Spinal cord (tissue), 10 donors: ENCODE results near the gene SH3PXD2B. TPM values are rescaled to one million over a fixed set of nuclear protein-coding genes. Genes with fewer than 3 reads are reported as not detected.
A peak's percentile ranks its signal among the peaks of the same experiment; 100 is the strongest.
"Not testable (repeated sequence)": the region's sequence is repeated elsewhere in the genome, so short reads cannot be mapped to it uniquely, and the experiment has no call there.

Experiments used
- DNase-seq, 6 donors: peaks; one replicate each; pipeline versions ENCODE4 v3.0.0 to v3.0.0-alpha.2; 2013 to 2015; ENCODE audit warnings: low spot score in 6 of 6, low read depth in 4 of 6
- H3K27ac ChIP-seq: one replicate; pipeline ENCODE4 v1.5.1; 2013; ENCODE audit warnings: low read depth, low read length, control low read depth
- H3K27me3 ChIP-seq: one replicate; pipeline ENCODE4 v1.6.1; 2013; ENCODE audit warnings: low read length; ENCODE audit not compliant: control insufficient read depth, insufficient read depth
- H3K36me3 ChIP-seq: one replicate; pipeline ENCODE4 v1.6.1; 2013; ENCODE audit warnings: low read length; ENCODE audit not compliant: control insufficient read depth, insufficient read depth
- H3K4me1 ChIP-seq: one replicate; pipeline ENCODE4 v1.6.1; 2013; ENCODE audit warnings: low read length; ENCODE audit not compliant: control insufficient read depth, insufficient read depth
- H3K4me3 ChIP-seq: one replicate; pipeline ENCODE4 v1.5.1; 2013; ENCODE audit warnings: low read depth, low read length, control low read depth
- H3K9me3 ChIP-seq: one replicate; pipeline ENCODE4 v1.6.1; 2013; ENCODE audit warnings: low read length; ENCODE audit not compliant: control insufficient read depth, insufficient read depth
- WGBS: methylation state at CpG from one replicate; pipeline ENCODE4 v1.1.5; 2013; ENCODE audit warnings: missing lambda C conversion rate; ENCODE audit not compliant: insufficient coverage; 5-methylcytosine and 5-hydroxymethylcytosine counted together
- polyA plus RNA-seq, 2 donors: library from polyadenylated mRNA; unstranded; fragments of 120-200 nt; gene quantifications; one replicate each; pipeline ENCODE4 v1.2.1, GENCODE V29; 2013; ENCODE audit not compliant: insufficient read length in 2 of 2
- total RNA-seq, 2 donors: library from RNA; depleted of rRNA in 1 of 2; stranded (reverse); fragments of 120-200 nt in 1 of 2; fragments of >200 nt in 1 of 2; gene quantifications; one replicate each; pipeline versions ENCODE4 v1.2.3 to v1.2.4, GENCODE V29; 2013 to 2014
- donor health status: healthy.

The SH3PXD2B gene
- total and polyA plus RNA-seq, 4 donors: 18.3 to 64.8 (median 42.5) TPM

DNA sequence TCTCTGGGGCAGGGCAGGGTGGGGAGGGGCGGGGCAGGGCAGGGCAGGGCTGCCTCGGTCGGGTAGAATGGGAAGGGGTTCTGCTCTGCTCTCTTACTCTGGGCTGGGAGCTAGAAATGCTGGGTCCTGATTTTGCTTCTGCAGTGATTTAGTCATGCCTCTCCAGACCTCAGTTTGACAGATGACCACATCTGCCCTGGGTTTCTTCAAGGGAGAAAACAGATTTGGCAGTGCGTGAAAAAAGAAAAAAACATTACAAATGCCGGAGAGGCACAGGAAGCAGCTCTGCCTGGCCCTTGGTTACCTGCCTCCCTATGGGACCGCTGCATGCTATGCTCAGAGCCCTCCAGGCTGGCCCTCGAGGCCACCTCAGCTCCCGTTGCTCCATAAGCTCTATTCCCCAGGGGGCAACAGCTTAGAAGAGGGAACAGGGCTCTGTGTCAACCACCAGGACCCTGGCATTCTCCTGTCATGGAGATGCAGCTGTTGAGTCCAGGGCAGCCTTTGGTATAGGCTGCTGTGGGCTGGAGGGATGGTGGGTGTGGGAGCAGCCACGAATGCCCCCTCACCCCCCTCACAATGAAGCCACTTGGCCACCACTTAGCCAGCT, 117.5 kb downstream of the SH3PXD2B start:
- H3K9me3 ChIP-seq: no peaks in the 10 kb centered on the region
- peaks cover 51% of the 10 kb centered on the region for H3K36me3 ChIP-seq
- no peak overlapping the region for H3K27ac ChIP-seq
- H3K27me3 ChIP-seq: no peaks in the 10 kb centered on the region
- WGBS: 57% methylated on average over 8 of the region's 9 CpGs
- peaks cover 34% of the 10 kb centered on the region for H3K4me1 ChIP-seq
- DNase-seq: peak in 1 of 6 donors; percentile 59
- no peak overlapping the region for H3K4me3 ChIP-seq

DNA sequence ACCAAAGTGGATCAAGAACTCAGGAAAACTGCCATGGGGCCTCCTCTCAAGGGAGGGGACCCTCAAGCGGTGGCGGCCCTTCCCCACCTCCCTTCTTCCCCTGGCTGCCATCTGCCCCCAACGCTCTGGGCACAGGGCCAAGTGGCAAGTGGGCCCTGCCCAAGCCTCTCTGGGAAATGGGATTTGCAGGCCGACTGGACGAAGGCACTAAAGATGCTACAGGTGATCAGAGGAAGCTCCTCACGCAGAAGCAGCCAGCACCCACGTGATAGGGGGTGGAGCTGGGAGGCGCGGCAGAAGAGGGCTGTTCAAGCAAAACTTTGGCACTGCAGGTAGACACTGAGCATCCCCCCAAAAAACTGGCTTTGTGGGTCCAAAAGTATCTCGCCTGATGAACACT, 118.1 kb downstream of the SH3PXD2B start:
- Histone ChIP-seq H3K36me3 (peaks cover 47% of the 10 kb centered on the region), H3K9me3 (no peaks in the 10 kb centered on the region), H3K4me3 (no peak overlapping the region), H3K27ac (no peak overlapping the region), H3K27me3 (no peaks in the 10 kb centered on the region), H3K4me1 (peaks cover 34% of the 10 kb centered on the region)
- WGBS: 62% methylated on average over 10 of the region's 10 CpGs
- peak in 1 of 6 donors; percentile 22 for DNase-seq

DNA sequence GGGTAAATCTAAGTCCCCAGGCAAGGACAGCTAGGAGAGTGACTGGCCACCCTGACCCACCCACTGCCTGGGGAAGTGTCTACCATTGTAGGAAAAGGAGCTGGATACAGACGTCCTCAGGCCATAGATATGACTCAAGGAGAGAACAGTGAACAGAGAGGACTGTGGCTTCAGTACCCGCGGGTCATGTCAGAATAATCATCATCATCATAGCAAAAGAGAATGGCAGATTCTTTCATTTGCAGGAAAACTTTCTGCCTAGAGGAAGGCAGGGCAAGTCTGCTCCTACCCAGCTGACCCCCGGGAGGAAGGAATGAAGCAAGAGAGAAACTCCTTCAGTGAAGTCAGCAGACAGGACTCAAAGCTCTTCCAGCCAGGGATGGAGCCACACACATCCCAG, 118.6 kb downstream of the SH3PXD2B start:
- Histone ChIP-seq H3K27ac (no peak overlapping the region), H3K9me3 (no peaks in the 10 kb centered on the region), H3K4me3 (no peak overlapping the region), H3K27me3 (no peaks in the 10 kb centered on the region), H3K36me3 (peaks cover 42% of the 10 kb centered on the region), H3K4me1 (peaks cover 34% of the 10 kb centered on the region)
- no peak for DNase-seq
- 86% methylated on average over 1 of the region's 4 CpGs for WGBS

DNA sequence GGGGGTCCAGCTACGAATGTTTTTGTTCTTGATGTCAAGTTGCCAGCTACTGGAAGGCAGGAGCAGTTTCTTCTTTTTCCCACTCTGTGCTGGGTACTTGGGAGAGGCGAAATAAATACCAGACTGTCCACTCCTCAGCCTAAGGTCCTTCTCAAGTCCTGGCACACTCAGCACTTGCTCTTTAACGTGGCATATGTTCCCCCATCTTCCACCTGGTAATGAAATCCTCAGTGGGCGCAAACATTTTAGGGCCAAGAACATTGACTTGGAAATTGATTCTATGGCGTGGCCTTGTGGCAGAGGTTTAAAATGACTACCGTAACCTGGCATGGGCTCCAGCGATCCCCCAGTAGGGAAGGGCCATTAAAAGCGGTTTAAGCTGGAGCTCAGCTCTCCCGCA, 119.7 kb downstream of the SH3PXD2B start:
- Histone ChIP-seq H3K36me3 (peaks cover 33% of the 10 kb centered on the region), H3K4me3 (no peak overlapping the region), H3K27ac (no peak overlapping the region), H3K9me3 (no peaks in the 10 kb centered on the region), H3K27me3 (no peaks in the 10 kb centered on the region), H3K4me1 (peaks cover 34% of the 10 kb centered on the region)
- WGBS: 85% methylated on average over 6 of the region's 9 CpGs
- no peak for DNase-seq

DNA sequence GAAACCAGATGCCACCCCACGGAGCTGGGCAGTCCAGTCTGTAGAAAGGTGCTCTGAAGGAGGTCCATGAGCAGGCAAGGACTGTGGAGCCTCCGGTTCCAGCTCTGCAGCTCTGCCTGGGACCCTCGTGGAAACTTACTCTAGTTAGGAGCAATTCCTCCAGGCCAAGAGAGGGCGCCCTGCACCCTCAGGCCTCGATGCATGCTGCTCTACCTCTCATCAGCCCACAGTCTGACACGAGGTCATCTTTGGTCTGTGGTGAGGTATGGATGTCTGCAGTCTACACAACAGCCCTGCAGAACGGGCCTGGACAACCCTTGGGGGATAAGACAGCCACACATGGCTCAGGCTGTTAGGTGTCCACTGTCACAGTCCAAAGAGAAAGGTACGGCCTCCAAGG, 120.1 kb downstream of the SH3PXD2B start:
- H3K36me3 ChIP-seq: peaks cover 29% of the 10 kb centered on the region
- 94% methylated on average over 5 of the region's 8 CpGs for WGBS
- H3K4me3 ChIP-seq: no peak overlapping the region
- H3K9me3 ChIP-seq: no peaks in the 10 kb centered on the region
- H3K27ac ChIP-seq: no peak overlapping the region
- H3K27me3 ChIP-seq: no peaks in the 10 kb centered on the region
- DNase-seq: no peak
- peaks cover 31% of the 10 kb centered on the region for H3K4me1 ChIP-seq

DNA sequence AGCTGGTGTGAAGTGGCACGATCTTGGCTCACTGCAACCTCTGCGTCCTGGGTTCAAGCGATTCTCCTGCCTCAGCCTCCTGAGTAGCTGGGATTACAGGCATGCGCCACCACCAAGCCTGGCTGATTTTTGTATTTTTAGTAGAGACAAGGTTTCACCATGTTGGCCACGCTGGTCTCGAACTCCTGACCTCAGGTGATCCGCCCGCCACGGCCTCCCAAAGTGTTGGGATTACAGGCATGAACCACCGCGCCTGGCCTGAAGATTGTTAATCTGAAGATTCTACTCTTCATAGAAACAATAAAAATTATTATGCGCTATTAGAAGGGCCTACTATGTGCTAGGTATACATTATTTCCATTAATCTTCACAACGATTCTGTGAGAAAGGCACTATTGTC, 127.4 kb downstream of the SH3PXD2B start:
- H3K36me3 ChIP-seq, DNase-seq, H3K4me1 ChIP-seq, H3K4me3 ChIP-seq, H3K27ac ChIP-seq, H3K27me3 ChIP-seq, H3K9me3 ChIP-seq: not testable (repeated sequence)
- WGBS: 100% methylated on average over 1 of the region's 13 CpGs

DNA sequence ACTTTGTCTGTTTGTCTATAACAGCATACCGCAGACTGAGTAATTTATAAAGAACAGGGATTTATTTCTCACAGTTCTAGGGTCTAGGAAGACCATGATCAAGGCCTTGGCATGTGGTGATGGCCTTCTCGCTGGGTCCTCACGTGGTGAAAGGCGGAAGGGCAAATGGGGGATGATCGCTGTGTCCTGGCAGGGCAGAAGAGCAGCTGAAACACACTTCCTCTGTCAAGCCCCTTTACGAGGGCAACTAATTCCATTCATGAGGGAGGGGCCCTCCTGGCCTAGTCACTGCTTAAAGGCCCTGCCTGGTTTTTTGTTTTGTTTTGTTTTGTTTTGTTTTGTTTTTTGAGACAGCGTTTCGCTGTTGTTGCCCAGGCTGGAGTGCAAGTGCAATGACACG, 128.9 kb downstream of the SH3PXD2B start:
- DNase-seq: no peak
- H3K4me3 ChIP-seq: no peak overlapping the region
- H3K27ac ChIP-seq: no peak overlapping the region
- 79% methylated on average over 8 of the region's 9 CpGs for WGBS
- no peaks in the 10 kb centered on the region for H3K36me3 ChIP-seq
- no peaks in the 10 kb centered on the region for H3K9me3 ChIP-seq
- H3K4me1 ChIP-seq: no peaks in the 10 kb centered on the region
- no peaks in the 10 kb centered on the region for H3K27me3 ChIP-seq

DNA sequence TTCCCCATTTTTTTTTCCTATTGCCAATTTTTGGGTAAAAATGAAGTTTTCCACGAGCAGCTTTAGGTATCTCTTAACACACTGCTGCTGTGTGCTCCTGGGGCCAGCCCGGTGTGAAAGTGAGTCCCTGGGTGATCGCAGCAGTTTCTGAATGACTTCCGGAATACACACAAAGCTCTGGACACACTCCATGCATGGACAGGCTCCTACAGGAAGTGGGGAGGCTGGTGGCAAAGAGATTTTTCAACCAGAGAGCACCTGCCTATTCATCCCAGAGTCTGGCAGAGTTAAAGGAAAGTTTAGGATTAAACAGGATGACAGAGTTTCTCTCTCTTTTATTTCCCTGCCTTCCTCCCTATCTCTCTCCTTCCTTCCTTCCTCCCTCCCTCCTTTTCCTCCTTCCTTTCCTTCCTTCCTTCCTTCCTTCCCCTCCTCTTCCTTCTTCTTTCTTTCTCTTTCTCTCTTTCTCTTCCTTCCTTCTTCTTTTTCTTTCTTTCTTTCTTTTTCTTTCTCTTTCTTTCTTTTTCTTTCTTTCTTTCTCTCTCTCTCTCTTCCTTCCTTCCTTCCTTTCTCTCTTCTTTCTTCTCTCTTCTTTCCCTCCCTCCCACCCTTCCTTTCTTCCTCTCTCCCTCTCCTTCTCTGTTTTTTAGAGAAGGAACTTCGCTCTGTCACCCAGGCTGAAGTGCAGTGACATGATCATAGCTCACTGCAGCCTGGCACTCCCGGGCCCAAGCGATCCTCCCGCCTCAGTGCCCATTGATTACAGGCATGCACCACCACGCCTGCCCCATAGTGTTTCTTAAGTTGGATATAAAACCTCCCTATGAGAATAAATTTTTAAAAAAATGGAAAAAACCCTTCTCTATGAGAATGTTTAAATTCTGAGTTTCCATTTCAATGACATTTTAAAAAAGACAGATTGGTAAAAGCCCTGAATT, 132.0 kb downstream of the SH3PXD2B start:
- Histone ChIP-seq H3K4me1 (no peaks in the 10 kb centered on the region), H3K9me3 (no peaks in the 10 kb centered on the region), H3K4me3 (no peak overlapping the region), H3K36me3 (no peaks in the 10 kb centered on the region), H3K27me3 (no peaks in the 10 kb centered on the region), H3K27ac (no peak overlapping the region)
- WGBS: no CpG with 5 or more reads among the region's 9 CpGs
- DNase-seq: no peak

DNA sequence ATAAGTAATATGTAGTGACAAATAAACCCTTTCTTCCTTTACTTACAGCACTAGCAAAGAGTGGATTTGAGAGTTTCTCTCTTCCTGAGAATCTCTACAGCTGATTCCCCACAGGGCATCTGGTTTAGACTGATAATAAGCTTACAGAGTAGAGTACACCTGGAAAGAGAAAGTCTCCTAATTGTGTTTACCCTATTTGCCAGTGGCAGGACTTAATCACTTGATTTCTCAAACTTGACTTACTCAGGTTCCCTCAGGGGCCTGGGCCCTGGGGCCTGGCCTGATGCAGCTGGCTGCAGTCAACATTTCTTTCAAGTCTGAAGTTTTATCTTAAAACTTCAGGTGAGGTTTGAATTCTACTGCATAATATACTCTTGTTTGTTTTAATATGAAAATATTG, 132.7 kb downstream of the SH3PXD2B start:
- no peaks in the 10 kb centered on the region for H3K9me3 ChIP-seq
- H3K27me3 ChIP-seq: no peaks in the 10 kb centered on the region
- H3K4me3 ChIP-seq: no peak overlapping the region
- no peak for DNase-seq
- no peak overlapping the region for H3K27ac ChIP-seq
- no peaks in the 10 kb centered on the region for H3K4me1 ChIP-seq
- H3K36me3 ChIP-seq: no peaks in the 10 kb centered on the region
